ENCODE results near the gene ZEB1.
"Not testable (repeated sequence)": the region's sequence is repeated elsewhere in the genome, so short reads cannot be mapped to it uniquely, and the experiment has no call there.

Gene ZEB1

DNA sequence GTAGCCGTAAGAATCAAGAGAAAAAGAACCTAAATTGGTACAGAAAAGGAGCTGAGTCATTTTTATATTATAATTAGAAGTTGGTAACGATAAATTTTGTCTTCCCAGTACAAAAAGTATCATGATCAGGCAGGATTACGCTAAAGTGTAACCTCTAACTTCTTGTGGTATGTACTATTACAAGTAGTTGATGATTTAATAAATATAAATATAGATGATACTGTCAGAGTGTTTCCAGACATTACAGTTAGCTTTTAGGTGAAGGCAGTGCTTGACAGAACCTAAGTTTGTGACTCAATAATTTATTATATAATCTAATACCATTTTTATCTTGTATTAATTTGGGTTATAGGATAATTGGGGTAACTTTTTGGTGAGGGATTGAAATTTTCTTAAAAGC, 53.4 kb downstream of the ZEB1 start:
- no peak for DNase-seq

DNA sequence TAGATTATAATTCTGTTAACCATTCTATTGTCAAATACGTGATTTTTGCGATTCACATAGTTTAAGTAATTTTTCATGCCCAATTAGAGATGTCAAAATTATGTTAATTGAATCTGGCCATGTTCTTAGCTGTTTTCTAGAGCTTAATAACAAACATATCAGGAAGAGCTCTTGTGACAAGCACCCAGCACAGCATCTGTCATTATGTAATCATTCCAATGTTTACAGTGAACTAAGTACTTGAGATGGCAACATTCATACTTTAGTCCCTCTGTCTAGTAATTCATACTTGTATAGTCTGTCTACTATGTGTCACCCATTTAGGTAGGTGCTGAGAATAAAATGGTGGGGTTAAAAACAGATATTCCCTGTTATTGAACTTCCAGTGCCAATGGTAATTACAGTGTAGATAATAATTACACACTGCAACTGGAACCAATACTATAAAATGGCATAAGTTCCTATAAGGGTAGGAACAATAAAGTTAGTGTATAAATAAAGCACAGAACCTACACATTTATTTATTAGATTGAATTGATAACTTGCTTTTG, 55.2 kb downstream of the ZEB1 start:
- DNase-seq = no peak

DNA sequence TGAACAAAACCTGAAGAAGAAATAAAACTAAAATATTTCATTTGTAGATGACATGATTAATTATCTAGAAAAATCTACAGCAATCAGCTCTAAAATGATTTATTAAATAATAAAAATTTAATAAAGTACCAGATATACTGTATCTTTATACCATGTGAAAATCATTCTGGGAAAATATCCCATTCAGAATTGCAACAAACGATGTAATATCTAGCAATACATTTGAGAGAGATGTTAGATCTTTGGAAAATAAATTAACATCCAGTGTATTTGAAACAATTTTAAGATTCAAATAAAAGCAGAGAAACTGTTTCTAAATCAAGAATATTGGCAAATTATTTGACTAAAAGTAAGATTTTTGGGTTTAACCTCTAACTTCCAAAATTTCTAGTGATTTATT, 62.2 kb downstream of the ZEB1 start:
- DNase-seq = no peak

- DNase-seq = no peak
Measured at GRCh38 chr10:31381766-31382316, 62.8 kb downstream of the ZEB1 start.

GRCh38 chr10:31383810-31384588, 65.0 kb downstream of the ZEB1 start:
- DNase-seq = no peak

DNA sequence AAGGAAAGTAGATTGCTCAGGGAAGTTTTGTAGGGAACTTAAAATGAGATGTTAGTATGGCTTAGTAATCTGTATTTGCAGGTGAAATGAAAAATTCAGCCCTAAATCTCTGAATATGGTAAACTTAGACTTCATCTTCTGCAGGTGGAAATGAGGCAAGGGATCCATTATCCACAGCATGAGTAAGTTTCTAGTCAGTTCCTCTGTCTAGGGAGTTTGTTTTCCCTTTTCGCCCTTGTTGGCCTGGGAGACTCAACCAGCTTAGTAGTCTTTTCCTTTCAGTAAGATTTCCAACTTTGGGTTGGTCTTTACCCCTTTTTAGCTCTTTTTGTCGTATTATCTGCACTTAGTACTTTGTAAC, 65.6 kb downstream of the ZEB1 start:
- DNase-seq = no peak

GRCh38 chr10:31390804-31391203, 71.8 kb downstream of the ZEB1 start:
- no peak for DNase-seq

GRCh38 chr10:31393844-31394243, 74.8 kb downstream of the ZEB1 start:
- DNase-seq = no peak

- no peak for DNase-seq
Measured at GRCh38 chr10:31395695-31396094, 76.7 kb downstream of the ZEB1 start.

- DNase-seq = no peak
Measured at GRCh38 chr10:31396376-31396775, 77.4 kb downstream of the ZEB1 start.

DNA sequence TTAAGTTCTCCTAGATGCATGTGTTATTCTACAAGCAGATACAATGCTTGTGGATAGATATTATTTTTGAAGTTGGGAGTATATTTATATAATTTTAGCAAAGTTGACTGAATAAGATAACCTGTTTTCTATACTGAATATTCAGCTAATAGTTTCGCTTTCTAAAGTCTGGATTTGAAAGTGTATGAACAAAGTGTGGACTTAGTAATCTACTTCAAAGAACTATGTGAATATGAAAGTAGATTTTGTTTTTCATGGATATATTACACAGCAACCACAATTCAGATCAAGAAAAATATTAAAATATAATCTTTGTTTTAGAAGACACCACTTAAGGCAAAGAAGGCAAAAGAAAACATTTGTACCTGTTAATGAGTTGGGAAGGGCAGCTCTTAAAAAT, 78.8 kb downstream of the ZEB1 start:
- no peak for DNase-seq

DNA sequence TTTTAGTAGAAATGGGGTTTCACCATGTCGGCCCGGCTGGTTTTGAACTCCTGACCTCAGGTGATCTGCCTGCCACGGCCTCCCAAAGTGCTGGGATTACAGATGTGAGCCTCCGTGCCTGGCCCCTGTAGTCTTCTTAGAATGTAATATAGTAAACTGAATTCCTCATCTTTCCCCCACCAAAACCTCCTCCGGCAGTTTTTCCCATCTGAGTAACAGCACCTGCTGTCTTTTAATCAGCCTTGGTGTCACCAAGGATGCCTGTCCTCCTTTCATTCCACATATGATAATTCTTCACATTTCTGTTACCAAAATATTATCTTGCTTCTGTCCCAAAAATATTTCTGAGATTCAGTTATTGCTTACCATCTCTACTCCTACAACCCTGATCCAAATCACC, 80.2 kb downstream of the ZEB1 start:
- no peak for DNase-seq

DNA sequence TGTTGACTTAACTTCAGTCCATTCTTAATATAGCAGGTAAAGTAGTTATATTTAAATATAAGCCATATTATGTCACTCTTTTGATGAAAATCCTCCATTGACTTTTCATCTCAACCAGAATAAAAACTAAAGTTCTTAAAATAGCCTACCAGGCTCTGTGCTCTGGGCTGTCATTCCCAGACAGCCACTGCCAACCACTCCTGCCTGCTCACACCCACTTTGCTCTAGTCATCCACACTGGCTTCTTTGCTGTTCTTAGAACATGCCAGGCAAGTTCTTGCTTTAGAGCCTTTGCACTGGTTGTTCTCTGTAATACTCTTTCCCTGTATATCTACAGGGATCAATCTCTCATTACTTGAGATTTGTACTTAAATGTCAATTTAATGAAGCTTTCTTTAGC, 80.6 kb downstream of the ZEB1 start:
- no peak for DNase-seq

DNA sequence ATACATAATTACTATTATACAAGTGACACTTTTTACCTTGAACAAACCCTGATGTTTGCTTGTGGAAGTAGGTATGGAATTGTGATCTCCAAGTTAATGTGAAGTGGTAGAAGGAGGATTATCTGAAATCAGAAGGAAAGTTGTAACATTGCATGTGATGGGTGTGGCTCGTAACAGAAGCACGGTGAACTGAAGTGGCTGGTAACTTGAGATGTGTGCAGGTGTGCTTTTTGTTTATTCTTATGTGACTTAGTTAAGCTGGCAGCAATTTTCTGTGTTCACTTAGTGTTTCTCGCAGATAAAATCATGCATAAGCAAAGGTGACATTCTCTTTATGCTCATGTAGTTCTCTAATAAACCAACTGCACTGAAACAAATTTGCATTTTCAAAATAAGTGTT, 82.3 kb downstream of the ZEB1 start:
- DNase-seq = no peak

- no peak for DNase-seq
Measured at GRCh38 chr10:31404640-31405039, 85.6 kb downstream of the ZEB1 start.

DNA sequence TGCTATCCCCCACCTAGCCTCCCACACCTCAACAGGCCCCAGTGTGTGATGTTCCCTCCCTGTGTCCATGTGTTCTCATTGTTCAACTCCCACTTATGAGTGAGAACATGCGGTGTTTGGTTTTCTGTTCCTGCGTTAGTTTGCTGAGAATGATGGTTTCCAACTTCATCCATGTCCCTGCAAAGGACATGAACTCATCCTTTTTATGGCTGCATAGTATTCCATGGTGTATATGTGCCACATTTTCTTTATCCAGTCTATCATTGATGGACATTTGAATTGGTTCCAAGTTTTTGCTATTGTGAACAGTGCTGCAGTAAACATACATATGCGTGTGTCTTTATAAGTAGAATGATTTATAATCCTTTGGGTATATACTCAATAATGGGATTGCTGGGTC, 86.8 kb downstream of the ZEB1 start:
- DNase-seq = not testable (repeated sequence)

- DNase-seq = not testable (repeated sequence)
Measured at GRCh38 chr10:31412397-31412796, 93.4 kb downstream of the ZEB1 start.

GRCh38 chr10:31413325-31413724, 94.3 kb downstream of the ZEB1 start:
- DNase-seq = no peak

DNA sequence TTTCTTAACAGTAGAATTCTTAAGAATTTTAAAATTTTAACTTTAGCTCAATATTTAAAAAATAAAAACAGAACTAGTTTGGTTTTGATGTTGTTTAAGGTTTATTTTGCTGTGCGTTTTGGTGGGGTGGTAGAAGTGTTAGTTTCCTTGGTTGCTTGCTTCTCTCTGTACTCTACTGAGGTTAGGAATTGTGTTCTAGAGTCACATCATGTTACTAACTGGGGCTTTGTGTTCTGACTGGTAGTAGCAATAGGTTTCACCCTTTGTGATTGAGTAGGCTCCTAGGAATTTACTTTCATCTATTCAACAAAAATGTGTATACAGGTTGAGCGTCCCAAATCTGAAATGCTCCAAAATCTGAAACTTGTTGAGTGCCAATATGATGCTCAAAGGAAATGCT, 99.5 kb downstream of the ZEB1 start:
- DNase-seq = no peak

GRCh38 chr10:31419394-31420063, 100.5 kb downstream of the ZEB1 start:
- no peak for DNase-seq

- no peak for DNase-seq
Measured at GRCh38 chr10:31421322-31421721, 102.3 kb downstream of the ZEB1 start.

DNA sequence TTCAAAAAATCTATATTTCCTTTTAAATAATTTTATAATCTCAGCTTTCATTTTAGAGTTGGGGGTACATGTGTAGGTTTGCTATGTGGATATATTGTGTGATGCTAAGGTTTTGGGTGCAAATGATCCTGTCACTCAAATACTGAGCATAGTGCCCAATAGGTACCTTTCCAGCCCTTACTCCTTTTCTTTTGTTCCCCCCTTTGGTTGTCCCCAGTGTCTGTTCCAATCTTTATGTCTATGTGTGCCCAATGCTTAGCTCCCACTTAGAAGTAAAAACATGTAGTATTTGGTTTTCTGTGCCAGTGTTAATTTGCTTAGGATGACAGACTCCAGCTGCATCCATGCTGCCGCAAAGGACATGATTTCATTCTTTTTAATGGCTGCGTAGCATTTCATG, 103.6 kb downstream of the ZEB1 start:
- no peak for DNase-seq

GRCh38 chr10:31424473-31424872, 105.5 kb downstream of the ZEB1 start:
- no peak for DNase-seq

GRCh38 chr10:31426401-31426800, 107.4 kb downstream of the ZEB1 start:
- DNase-seq = no peak

Measured in stimulated activated CD4-positive, alpha-beta T cell treated with anti-CD3 and anti-CD28 coated beads, Interleukin-4, amount 100 ng/mL, for 24 hours (primary cell).